ENCODE measurements around the gene SUN1.
"Not testable (repeated sequence)": the region's sequence is repeated elsewhere in the genome, so short reads cannot be mapped to it uniquely, and the experiment has no call there.

The SUN1 gene

DNA sequence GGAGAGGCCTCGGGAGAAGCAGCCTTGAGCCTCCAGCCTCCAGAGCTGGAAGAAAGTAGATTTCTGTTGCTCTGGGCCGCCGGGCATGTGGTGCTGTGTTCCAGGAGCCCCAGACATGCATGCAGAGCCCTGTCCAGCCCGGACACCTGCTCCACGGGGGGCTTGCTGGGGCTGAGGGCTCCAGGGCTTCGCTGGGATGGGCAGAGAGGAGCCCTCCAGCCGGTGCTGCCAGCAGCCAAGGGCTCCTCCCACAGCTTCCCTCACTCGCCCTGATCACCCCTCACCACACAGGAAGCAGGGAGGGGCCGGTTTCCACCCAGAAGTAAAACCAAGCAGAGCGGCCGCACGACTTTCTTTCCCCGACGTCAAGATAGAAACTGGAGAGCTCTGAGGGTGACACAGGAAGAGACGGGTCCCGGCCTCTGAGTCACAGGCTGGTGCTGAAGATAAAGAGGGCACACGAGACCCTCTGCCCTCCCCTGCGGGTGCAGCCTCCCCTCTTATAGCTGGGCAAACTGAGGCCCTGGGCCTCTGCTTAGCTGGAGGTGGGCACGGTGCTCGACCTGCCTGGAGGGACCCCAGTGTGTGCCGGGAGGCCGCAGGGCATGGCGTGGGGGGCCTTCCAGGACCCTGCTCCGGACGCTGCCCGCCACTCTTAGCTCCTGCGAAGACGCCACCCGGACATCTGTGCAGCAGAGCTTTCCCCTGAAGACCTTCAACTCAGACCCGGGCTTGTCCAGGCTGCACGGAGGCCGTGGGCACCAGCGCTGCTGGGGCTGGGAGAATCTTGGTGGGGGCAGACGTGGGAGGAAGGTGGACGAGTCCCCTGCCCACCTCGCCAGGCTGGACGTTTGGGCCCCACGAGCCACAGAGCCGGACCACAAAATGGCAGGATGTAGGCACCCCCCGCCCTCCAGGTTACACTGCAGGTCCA, 91.1 kb downstream of the SUN1 start:
- DNase-seq = no peak

- not testable (repeated sequence) for DNase-seq
Observed at GRCh38 chr7:924042-924441, 91.8 kb downstream of the SUN1 start.
